ENCODE data around the gene PRR36. TPM values are rescaled to one million over a fixed set of nuclear protein-coding genes. Genes with fewer than 3 reads are reported as not detected.
"Not testable (repeated sequence)": the region's sequence is repeated elsewhere in the genome, so short reads cannot be mapped to it uniquely, and the experiment has no call there.

The PRR36 gene
- total RNA-seq, 1 experiment from 2014 or later, result 0.03 TPM

GRCh38 chr19:7863971-7864689 lies 10.1 kb downstream of the PRR36 start:
- no peak for DNase-seq (ENCODE audit: low spot score)
- in situ Hi-C loops (cut with HindIII; ENCODE audit: low sequenced_read_pairs), result no loop called here

GRCh38 chr19:7863157-7863970 lies 10.8 kb downstream of the PRR36 start:
- peak; percentile 34 for DNase-seq (ENCODE audit: low spot score)
- in situ Hi-C loops (cut with HindIII; ENCODE audit: low sequenced_read_pairs), result no loop called here

DNA sequence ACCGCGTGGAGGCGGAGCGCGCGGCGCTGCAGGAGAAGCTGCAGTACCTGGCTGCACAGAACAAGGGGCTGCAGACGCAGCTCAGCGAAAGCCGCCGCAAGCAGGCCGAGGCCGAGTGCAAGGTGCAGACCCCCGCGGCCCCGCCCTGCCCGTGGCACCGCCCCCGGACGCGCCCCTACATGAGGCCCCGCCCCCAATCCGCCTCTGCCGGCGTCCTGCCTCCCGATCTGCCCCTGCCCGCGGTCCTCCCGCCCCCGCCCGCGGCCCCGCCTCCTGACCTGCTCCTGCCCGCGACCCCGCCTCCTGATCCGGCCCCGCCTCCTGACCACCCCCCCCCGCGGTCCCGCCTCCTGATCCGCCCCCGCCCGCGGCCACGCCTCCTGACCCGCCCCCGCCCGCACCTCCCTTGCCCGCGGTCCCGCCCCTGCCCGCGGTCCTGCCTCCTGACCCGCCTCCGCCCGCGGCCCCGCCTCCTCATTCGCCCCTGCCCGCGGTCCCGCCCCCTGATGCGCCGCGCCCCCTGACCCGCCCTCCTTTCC lies 11.7 kb downstream of the PRR36 start:
- peak; percentile 90 for DNase-seq (ENCODE audit: low spot score)
- in situ Hi-C loops (cut with HindIII; ENCODE audit: low sequenced_read_pairs), result no loop called here

GRCh38 chr19:7861619-7862412 lies 12.4 kb downstream of the PRR36 start:
- in situ Hi-C loops (cut with HindIII; ENCODE audit: low sequenced_read_pairs), result no loop called here
- no peak for DNase-seq (ENCODE audit: low spot score)

- in situ Hi-C loops (cut with HindIII; ENCODE audit: low sequenced_read_pairs), result no loop called here
- peak; percentile 96 for DNase-seq (ENCODE audit: low spot score)
Observed at GRCh38 chr19:7860714-7861618, 13.2 kb downstream of the PRR36 start.

DNA sequence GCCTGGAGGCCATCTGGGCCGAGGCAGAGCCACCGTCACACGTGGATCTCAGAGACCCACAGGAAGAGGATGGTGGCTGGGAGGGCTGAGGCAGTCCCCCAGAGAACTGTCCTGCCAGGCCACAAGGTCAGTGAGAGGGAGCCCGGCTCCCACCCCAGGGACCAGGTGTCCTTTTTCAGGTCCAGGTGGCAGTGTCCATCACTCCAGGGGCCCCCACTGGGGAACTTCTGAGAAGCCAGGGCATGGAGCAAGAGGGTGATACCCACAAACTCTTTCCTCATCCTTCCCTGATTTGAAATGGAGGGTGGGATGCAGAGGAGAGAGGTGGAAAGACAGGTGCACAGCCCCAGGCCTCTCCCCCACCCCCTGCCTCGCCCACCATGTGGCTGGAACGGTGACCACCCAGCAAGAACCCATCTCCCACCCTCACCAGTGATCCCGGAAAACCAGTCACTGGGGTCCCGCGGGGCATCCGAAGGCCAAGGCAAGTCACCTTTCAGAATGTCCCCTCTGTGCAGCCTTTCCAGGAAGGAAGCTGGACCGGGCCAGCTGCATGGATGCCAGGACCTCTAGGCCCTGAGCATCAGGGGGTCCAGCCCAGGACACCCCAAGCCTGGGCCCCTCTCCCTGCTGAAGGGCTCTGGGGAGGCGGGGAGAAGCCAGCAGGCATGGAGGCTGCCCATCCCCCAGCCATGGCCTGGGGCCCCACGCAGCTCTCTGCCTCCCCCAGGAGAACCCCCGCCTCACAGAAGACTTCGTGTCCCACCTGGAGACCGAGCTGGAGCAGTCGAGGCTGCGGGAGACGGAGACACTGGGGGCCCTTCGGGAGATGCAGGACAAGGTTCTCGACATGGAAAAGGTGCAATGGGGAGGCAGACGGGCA lies 14.1 kb downstream of the PRR36 start:
- DNase-seq (ENCODE audit: low spot score), result no peak
- in situ Hi-C loops (cut with HindIII; ENCODE audit: low sequenced_read_pairs), result no loop called here

DNA sequence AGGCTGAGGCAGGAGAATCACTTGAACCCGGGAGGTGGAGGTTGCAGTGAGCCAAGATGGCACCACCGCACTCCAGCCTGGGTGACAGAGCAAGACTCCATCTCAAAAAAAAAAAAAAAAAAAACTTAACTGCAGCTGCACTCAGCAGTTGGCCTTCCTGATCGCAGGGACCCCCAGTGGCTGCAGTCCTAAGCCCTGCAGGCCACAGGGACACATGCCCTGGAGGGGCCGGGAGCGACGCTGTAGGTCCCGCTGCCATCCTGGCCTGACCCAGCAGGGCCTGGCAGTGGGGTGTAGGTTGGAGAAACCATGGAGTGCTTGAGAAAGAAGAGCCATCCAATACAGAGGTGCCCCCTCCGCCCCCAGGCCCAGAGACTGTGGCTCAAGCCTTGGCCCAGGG lies 15.1 kb downstream of the PRR36 start:
- DNase-seq (ENCODE audit: low spot score); in situ Hi-C loops (cut with HindIII; ENCODE audit: low sequenced_read_pairs): not testable (repeated sequence)

DNA sequence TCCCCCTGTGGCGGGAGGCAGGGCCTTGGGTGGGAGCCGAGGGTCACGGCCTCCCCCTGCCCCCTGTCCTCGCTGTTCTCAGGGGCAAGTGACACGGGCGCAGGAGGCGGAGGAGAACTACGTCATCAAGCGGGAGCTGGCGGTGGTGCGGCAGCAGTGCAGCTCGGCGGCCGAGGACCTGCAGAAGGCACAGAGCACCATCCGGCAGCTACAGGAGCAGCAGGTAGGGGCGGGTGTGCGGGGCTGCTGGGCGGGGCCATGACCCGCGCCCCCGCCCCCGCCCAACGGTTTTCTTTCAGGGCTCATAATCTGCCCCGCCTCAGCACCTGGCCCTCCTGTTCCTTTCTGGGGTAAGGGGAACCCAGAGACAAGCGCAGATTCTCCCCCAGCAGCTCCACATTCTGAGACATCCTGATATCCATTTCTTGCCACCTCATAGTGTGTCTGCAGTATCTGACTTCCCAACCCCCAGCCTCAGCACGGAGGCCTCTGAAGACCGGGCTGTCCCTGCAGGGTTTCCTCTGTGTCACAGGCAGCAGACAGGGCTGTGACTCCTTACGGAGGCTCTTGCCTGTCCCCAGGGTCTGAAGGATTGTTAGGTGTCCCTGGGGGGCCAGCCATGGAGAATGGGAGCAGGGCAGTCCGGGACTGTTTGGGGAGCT lies 15.9 kb downstream of the PRR36 start:
- in situ Hi-C loops (cut with HindIII; ENCODE audit: low sequenced_read_pairs), result no loop called here
- DNase-seq (ENCODE audit: low spot score), result peak; percentile 76

DNA sequence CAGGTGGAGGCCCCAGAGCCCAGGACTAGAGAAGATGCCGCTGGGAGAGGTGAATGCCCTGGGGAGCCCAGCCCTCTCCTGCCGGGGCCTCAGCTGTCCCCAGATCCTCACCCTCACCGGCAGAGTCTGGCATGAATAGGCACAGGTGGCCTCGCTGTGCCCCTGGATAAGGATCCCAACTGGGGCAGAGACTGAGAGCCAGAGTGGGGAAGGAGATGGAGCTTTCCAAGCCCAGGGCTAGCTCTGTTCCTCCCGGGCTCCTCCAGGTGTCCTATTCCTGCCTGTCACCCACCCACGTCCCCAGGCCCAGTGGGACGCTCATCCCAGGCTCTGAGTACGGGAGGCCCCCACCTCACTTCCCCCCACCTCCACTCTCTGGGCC lies 16.5 kb downstream of the PRR36 start:
- in situ Hi-C loops (cut with HindIII; ENCODE audit: low sequenced_read_pairs), result no loop called here

GRCh38 chr19:7856679-7857663 lies 17.2 kb downstream of the PRR36 start:
- in situ Hi-C loops (cut with HindIII; ENCODE audit: low sequenced_read_pairs), result no loop called here
- no peak for DNase-seq (ENCODE audit: low spot score)

More for the DNA sequence above, 16.5 kb downstream of the PRR36 start:
- DNase-seq (ENCODE audit: low spot score), result peak; percentile 43

DNA sequence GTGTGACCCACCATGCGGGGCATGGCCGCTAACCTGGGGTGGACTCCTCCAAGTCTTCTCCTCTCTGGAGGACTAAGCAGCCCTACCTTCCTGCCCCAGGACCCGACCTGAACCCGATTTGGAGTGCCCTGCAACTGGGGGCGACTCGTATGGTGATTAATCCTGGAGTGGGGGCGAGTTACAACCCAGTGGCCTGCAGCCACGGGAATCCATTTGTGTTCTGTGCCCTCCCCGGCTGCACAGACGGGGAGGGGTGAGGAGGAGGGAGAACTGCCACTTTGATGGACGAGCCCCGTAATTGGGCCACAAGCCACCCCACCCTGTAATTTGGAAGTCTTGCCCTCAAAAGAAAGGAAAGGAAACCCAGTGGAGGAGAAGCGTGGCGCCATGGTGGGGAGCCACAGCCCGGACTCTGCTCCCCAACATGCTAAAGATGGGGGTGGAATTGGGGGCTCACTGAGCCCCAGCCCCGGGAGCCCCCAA lies 18.0 kb downstream of the PRR36 start:
- in situ Hi-C loops (cut with HindIII; ENCODE audit: low sequenced_read_pairs), result no loop called here
- no peak for DNase-seq (ENCODE audit: low spot score)

GRCh38 chr19:7855426-7856108 lies 18.6 kb downstream of the PRR36 start:
- in situ Hi-C loops (cut with HindIII; ENCODE audit: low sequenced_read_pairs), result no loop called here
- DNase-seq (ENCODE audit: low spot score), result no peak

- in situ Hi-C loops (cut with HindIII; ENCODE audit: low sequenced_read_pairs), result loop anchor here (5.0 kb wide), 1 partner anchor 69 kb away; the partner anchor contains the start of gene SNAPC2
- no peak for DNase-seq (ENCODE audit: low spot score)
Observed at GRCh38 chr19:7853770-7854128, 20.4 kb downstream of the PRR36 start.

DNA sequence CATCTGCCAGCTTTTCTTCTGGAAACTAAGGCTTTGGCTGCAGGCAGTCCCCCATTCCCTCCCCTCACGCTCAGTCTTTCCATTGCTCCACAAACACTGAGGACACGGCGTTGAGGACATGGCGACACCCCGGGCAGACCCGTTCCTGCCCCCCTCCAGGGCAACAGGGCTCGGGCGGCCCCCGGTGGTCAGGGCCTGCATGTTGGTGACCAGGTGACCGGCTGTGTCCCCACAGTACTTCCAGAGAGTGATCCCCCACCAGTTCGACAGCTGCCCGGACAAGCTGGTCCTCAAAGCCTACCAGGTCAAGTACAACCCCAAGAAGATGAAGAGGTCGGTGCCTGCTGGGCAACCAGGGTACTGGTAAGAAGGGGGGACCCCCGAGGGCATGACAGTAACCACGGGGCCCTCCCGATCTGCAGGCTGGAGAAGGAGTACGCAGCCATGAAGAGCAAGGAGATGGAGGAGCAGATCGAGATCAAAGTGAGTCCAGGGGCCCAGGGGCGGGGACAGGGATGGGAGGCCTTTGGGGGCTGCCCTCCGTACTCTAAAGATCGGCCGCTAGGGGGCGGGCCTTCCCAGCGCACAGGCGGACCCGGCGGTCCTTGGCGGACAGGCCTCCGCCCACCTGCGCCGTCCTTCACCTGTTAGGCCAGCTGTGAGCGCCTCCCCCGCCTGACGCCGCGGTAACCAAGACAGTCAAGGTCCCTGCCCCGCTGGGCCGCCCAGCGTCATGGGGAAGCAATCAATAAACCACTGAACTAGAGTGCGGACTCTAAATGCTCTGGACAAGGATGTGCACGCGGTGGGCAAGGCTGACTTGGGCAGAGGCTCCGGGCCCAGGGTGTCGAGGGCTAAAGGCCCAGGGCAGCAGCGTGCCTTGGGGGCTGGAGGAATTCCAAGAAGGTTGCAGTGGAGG lies 21.1 kb downstream of the PRR36 start:
- in situ Hi-C loops (cut with HindIII; ENCODE audit: low sequenced_read_pairs), result loop anchor here (5.0 kb wide), 1 partner anchor 69 kb away; the partner anchor contains the start of gene SNAPC2

More for the DNA sequence above, 21.1 kb downstream of the PRR36 start:
- peak; percentile 73 for DNase-seq (ENCODE audit: low spot score)

All from G401 (cell line).